IPS DF 4.7 (cell line): ENCODE measurements around the gene PTPN23.

Experiments
- DNase-seq: peaks from one replicate; pipeline ENCODE4 v3.0.0-alpha.2; 2013; ENCODE audit warnings: low spot score; ENCODE audit errors: extremely low read depth

PTPN23 gene

GRCh38 chr3:47370887-47371697 lies 9.7 kb upstream of the PTPN23 start:
- DNase-seq: no peak

GRCh38 chr3:47374587-47374986 lies 6.2 kb upstream of the PTPN23 start:
- no peak for DNase-seq

GRCh38 chr3:47376393-47376792 lies 4.4 kb upstream of the PTPN23 start:
- DNase-seq: no peak

GRCh38 chr3:47377186-47377585 lies 3.6 kb upstream of the PTPN23 start:
- no peak for DNase-seq

- DNase-seq: no peak
These were observed 2.0 kb upstream of the PTPN23 start for GRCh38 chr3:47378869-47379268.

GRCh38 chr3:47379411-47379899 lies 1.4 kb upstream of the PTPN23 start:
- DNase-seq: no peak

GRCh38 chr3:47380026-47380600 lies 708 bp upstream of the PTPN23 start:
- DNase-seq: no peak

GRCh38 chr3:47381317-47382157 lies 716 bp downstream of the PTPN23 start:
- DNase-seq: no peak

GRCh38 chr3:47384425-47384824 lies 3.6 kb downstream of the PTPN23 start:
- DNase-seq: no peak

- no peak for DNase-seq
These were observed 4.2 kb downstream of the PTPN23 start for GRCh38 chr3:47385007-47385406.

- no peak for DNase-seq
These were observed 5.0 kb downstream of the PTPN23 start for GRCh38 chr3:47385796-47386195.

GRCh38 chr3:47392933-47393332 lies 12.1 kb downstream of the PTPN23 start:
- DNase-seq: no peak

- DNase-seq: no peak
These were observed 13.5 kb downstream of the PTPN23 start for GRCh38 chr3:47394140-47394870.

GRCh38 chr3:47394881-47395280 lies 14.1 kb downstream of the PTPN23 start:
- no peak for DNase-seq

GRCh38 chr3:47398228-47398627 lies 17.4 kb downstream of the PTPN23 start:
- no peak for DNase-seq

- no peak for DNase-seq
These were observed 18.2 kb downstream of the PTPN23 start for GRCh38 chr3:47399016-47399415.

- DNase-seq: no peak
These were observed 18.9 kb downstream of the PTPN23 start for GRCh38 chr3:47399531-47400270.

GRCh38 chr3:47404431-47404876 lies 23.6 kb downstream of the PTPN23 start:
- no peak for DNase-seq

GRCh38 chr3:47404955-47405790 lies 24.4 kb downstream of the PTPN23 start:
- DNase-seq: no peak
